ENCODE results near the gene ALPL. TPM values are rescaled to one million over a fixed set of nuclear protein-coding genes. Genes with fewer than 3 reads are reported as not detected.
A peak's percentile ranks its signal among the peaks of the same experiment; 100 is the strongest.

ALPL gene
- total RNA-seq, 1 experiment from 2014 or later = 84.8 TPM

GRCh38 chr1:21567241-21568005, 58.2 kb downstream of the ALPL start:
- no peaks in the 10 kb centered on the region for H3K79me2 ChIP-seq (ENCODE audit: insufficient read depth, low read length)
- H3K23ac ChIP-seq (ENCODE audit: insufficient read length, low read depth, low read length) = no peak overlapping the region
- no peaks in the 10 kb centered on the region for H3K79me1 ChIP-seq (ENCODE audit: insufficient read depth, low read depth, low read length, poor library complexity, severe bottlenecking)
- H3K4ac ChIP-seq (ENCODE audit: low read depth, low read length) = no peak overlapping the region
- H2BK15ac ChIP-seq (ENCODE audit: low read depth, low read length) = no peak overlapping the region
- Mint-ChIP-seq H3K36me3 (ENCODE audit: insufficient read depth in 1 of 3, low read depth in 3 of 3) (peaks cover 2 to 13% (median 6%) of the 10 kb centered on the region in 3 experiments; a peak in 3 of 7 replicates), H3K27me3 (ENCODE audit: low read depth) (no peaks in the 10 kb centered on the region), H3K27ac (peak overlapping the region in 2 of 3 experiments; percentile 8 to 64; a peak in 2 of 7 replicates), H3K4me1 (peaks cover 9 to 12% of the 10 kb centered on the region in 2 experiments; a peak in 3 of 4 replicates), H3K4me3 (no peak overlapping the region), H3K9me3 (no peaks in the 10 kb centered on the region)
- no peaks in the 10 kb centered on the region for H3K4me1 ChIP-seq (ENCODE audit: insufficient read depth, low read length)
- H2AFZ ChIP-seq (ENCODE audit: low read length) = no peak overlapping the region
- no peak overlapping the region for H3T11ph ChIP-seq (ENCODE audit: low read length)
- no peak overlapping the region for H2BK5ac ChIP-seq (ENCODE audit: insufficient read length, low read length)
- no peak overlapping the region for H3K27ac ChIP-seq (ENCODE audit: insufficient read length, low read depth, low read length)
- H3K18ac ChIP-seq (ENCODE audit: insufficient read length, low read depth, low read length) = no peak overlapping the region
- H3K9ac ChIP-seq (ENCODE audit: extremely low read depth, insufficient read length, low read length) = no peak overlapping the region
- H3K14ac ChIP-seq (ENCODE audit: insufficient read depth, low read length) = no peak overlapping the region; the same call in 1 of the 2 replicates
- no peaks in the 10 kb centered on the region for H4K20me1 ChIP-seq (ENCODE audit: control insufficient read depth, insufficient read depth, insufficient read length)
- H4K91ac ChIP-seq (ENCODE audit: insufficient read length, low read depth, low read length) = no peak overlapping the region
- H4K5ac ChIP-seq (ENCODE audit: insufficient read length, low read depth, low read length) = no peak overlapping the region
- H2BK120ac ChIP-seq (ENCODE audit: low read depth, low read length, poor library complexity, severe bottlenecking) = no peak overlapping the region
- TF ChIP-seq, protein P1, sequence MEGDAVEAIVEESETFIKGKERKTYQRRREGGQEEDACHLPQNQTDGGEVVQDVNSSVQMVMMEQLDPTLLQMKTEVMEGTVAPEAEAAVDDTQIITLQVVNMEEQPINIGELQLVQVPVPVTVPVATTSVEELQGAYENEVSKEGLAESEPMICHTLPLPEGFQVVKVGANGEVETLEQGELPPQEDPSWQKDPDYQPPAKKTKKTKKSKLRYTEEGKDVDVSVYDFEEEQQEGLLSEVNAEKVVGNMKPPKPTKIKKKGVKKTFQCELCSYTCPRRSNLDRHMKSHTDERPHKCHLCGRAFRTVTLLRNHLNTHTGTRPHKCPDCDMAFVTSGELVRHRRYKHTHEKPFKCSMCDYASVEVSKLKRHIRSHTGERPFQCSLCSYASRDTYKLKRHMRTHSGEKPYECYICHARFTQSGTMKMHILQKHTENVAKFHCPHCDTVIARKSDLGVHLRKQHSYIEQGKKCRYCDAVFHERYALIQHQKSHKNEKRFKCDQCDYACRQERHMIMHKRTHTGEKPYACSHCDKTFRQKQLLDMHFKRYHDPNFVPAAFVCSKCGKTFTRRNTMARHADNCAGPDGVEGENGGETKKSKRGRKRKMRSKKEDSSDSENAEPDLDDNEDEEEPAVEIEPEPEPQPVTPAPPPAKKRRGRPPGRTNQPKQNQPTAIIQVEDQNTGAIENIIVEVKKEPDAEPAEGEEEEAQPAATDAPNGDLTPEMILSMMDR (conservative IDR thresholded peaks at IDR 0.05) = no peak
- WGBS (ENCODE audit: extremely low coverage, insufficient read length, low lambda C conversion rate) = no CpG with 5 or more reads among the region's 24 CpGs
- H3K23me2 ChIP-seq (ENCODE audit: insufficient read length, low read depth, low read length, poor library complexity, severe bottlenecking) = no peaks in the 10 kb centered on the region
- no peak overlapping the region for H2BK12ac ChIP-seq (ENCODE audit: insufficient read length, low read depth, low read length)
- no peak overlapping the region for H3K56ac ChIP-seq (ENCODE audit: insufficient read length, low read depth, low read length)
- DNase-seq = no peak
- H4K8ac ChIP-seq (replicated peaks; ENCODE audit: insufficient read length, low read depth, low read length) = no peak overlapping the region
- no peak overlapping the region for H2BK20ac ChIP-seq (ENCODE audit: low read depth, low read length, poor library complexity, severe bottlenecking)
- H3K27me3 ChIP-seq (ENCODE audit: insufficient read depth, low read length) = no peaks in the 10 kb centered on the region
- no peaks in the 10 kb centered on the region for H3K9me3 ChIP-seq (ENCODE audit: control insufficient read depth, low read depth, low read length)
- no peak overlapping the region for H3K4me2 ChIP-seq (ENCODE audit: insufficient read depth, insufficient read length, low read length)
- H2AK5ac ChIP-seq (ENCODE audit: insufficient read length, low read length) = no peak overlapping the region
